A549 treated with RU486 at 1 μM for 4 hours (cell line): ENCODE data around the gene FLT1. TPM values are rescaled to one million over a fixed set of nuclear protein-coding genes. Genes with fewer than 3 reads are reported as not detected.

Experiments used
- total RNA-seq: library from RNA; stranded (reverse); fragments of 200-300 nt; extraction: Qiagen RNA extraction; gene quantifications from 5 replicates; pipeline ENCODE4 v1.2.3, GENCODE V29; 2022; ENCODE audit warnings: low read depth

The FLT1 gene, protein sequence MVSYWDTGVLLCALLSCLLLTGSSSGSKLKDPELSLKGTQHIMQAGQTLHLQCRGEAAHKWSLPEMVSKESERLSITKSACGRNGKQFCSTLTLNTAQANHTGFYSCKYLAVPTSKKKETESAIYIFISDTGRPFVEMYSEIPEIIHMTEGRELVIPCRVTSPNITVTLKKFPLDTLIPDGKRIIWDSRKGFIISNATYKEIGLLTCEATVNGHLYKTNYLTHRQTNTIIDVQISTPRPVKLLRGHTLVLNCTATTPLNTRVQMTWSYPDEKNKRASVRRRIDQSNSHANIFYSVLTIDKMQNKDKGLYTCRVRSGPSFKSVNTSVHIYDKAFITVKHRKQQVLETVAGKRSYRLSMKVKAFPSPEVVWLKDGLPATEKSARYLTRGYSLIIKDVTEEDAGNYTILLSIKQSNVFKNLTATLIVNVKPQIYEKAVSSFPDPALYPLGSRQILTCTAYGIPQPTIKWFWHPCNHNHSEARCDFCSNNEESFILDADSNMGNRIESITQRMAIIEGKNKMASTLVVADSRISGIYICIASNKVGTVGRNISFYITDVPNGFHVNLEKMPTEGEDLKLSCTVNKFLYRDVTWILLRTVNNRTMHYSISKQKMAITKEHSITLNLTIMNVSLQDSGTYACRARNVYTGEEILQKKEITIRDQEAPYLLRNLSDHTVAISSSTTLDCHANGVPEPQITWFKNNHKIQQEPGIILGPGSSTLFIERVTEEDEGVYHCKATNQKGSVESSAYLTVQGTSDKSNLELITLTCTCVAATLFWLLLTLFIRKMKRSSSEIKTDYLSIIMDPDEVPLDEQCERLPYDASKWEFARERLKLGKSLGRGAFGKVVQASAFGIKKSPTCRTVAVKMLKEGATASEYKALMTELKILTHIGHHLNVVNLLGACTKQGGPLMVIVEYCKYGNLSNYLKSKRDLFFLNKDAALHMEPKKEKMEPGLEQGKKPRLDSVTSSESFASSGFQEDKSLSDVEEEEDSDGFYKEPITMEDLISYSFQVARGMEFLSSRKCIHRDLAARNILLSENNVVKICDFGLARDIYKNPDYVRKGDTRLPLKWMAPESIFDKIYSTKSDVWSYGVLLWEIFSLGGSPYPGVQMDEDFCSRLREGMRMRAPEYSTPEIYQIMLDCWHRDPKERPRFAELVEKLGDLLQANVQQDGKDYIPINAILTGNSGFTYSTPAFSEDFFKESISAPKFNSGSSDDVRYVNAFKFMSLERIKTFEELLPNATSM (N-terminal part only)
- total RNA-seq: 0.02 to 0.06 TPM in 2 of 5 replicates, not detected in the others

DNA sequence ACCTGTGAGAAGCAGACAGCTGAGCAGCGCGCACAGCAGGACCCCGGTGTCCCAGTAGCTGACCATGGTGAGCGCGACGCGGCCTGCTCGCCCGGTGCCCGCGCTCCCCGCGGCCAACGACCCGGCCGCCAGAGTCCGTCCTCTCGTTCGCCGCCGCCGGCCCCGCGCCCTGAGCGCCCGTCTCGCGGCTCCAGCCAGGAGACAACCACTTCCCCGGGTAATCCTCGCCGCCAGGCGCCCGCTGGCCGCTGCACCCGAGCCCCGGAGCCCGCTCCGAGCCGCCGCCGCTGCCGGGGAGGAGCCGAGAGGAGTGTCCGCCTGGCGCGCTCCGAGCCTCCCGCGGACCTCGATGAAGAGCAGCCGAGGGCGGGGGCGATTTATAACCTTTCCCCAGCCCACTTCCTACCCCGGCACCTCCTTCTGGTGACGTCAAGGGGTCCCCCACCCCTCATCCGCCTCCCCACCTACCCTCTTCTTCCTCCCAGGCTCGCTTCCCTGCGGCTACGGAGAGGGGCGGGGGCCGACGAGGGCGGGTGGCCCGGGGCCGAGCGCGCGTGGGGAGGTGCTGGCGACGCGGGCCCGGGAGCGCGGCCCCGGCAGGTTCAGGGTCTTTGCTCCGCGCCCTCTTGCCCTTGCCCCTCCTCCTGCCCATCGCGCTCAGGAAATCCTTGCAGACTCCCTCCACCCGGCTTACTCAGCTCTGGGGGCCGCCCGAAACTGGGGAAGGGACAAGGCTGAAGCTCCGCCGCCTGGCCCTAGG is at the start of gene FLT1:
TSS of gene FLT1 (minus strand) at position 351 of the 760 bp plus-strand sequence. CDS start at position 66, 285 bp downstream.

Other genes with a start within 250 kb of the FLT1 start
- gene POMP, start 164.0 kb upstream of the FLT1 start, total RNA-seq: 69.6 to 128 TPM (median 111 TPM) in 5 replicates
- 0.72 to 2.0 TPM (median 1.7 TPM) in 5 replicates for gene SLC46A3, start 223.8 kb upstream of the FLT1 start, total RNA-seq